Measurements from ENCODE around the gene KBTBD3.

The KBTBD3 gene

GRCh38 chr11:106076919-106077608, at the start of gene KBTBD3:
TSS of gene KBTBD3 (minus strand) at chr11:106077347. CDS start at chr11:106059097, 18,250 bp downstream.
- DNase-seq: peak; percentile 100

- no peak for DNase-seq
These were observed 44.6 kb upstream of the KBTBD3 start for GRCh38 chr11:106121570-106122320.

- DNase-seq: no peak
These were observed 28.8 kb upstream of the KBTBD3 start for GRCh38 chr11:106105986-106106385.

GRCh38 chr11:106101819-106102218, 24.7 kb upstream of the KBTBD3 start:
- DNase-seq: no peak

GRCh38 chr11:106101370-106101769, 24.2 kb upstream of the KBTBD3 start:
- no peak for DNase-seq

- no peak for DNase-seq
These were observed 21.9 kb upstream of the KBTBD3 start for GRCh38 chr11:106098893-106099553.

GRCh38 chr11:106092446-106092845, 15.3 kb upstream of the KBTBD3 start:
- no peak for DNase-seq

GRCh38 chr11:106091480-106092123, 14.5 kb upstream of the KBTBD3 start:
- DNase-seq: no peak

- DNase-seq: no peak
These were observed 11.7 kb upstream of the KBTBD3 start for GRCh38 chr11:106088896-106089295.

GRCh38 chr11:106087815-106088435, 10.8 kb upstream of the KBTBD3 start:
- DNase-seq: peak; percentile 20

GRCh38 chr11:106086850-106087249, 9.7 kb upstream of the KBTBD3 start:
- DNase-seq: no peak

- DNase-seq: no peak
These were observed 9.0 kb upstream of the KBTBD3 start for GRCh38 chr11:106086135-106086534.

- DNase-seq: no peak
These were observed 4.9 kb upstream of the KBTBD3 start for GRCh38 chr11:106082096-106082495.

GRCh38 chr11:106077609-106078455, 685 bp upstream of the KBTBD3 start, which contains the start of gene AASDHPPT:
TSS of gene AASDHPPT (plus strand) at chr11:106077662. CDS start at chr11:106077711, 49 bp downstream.
- DNase-seq: peak; percentile 45

GRCh38 chr11:106076171-106076918, 802 bp downstream of the KBTBD3 start:
- no peak for DNase-seq

GRCh38 chr11:106072804-106073203, 4.3 kb downstream of the KBTBD3 start:
- no peak for DNase-seq

- DNase-seq: no peak
These were observed 6.5 kb downstream of the KBTBD3 start for GRCh38 chr11:106070606-106071005.

GRCh38 chr11:106063009-106063408, 14.1 kb downstream of the KBTBD3 start:
- DNase-seq: no peak

- no peak for DNase-seq
These were observed 14.9 kb downstream of the KBTBD3 start for GRCh38 chr11:106061954-106062949.
